Measurements from ENCODE around the gene TACO1.

- TF ChIP-seq RFX5 (IDR thresholded peaks at IDR 0.05; ENCODE audit: low read depth, low read length) (no peak), CTCF (conservative IDR thresholded peaks at IDR 0.05; ENCODE audit: low read depth, low read length) (no peak), CEBPB (IDR thresholded peaks at IDR 0.05; ENCODE audit: low read depth, low read length) (no peak), POLR2A (IDR thresholded peaks at IDR 0.05; ENCODE audit: low read depth, low read length) (no peak), SMC3 (IDR thresholded peaks at IDR 0.05; ENCODE audit: low read depth, low read length) (no peak), BHLHE40 (IDR thresholded peaks at IDR 0.05; ENCODE audit: low read depth, low read length) (no peak), CHD1 (IDR thresholded peaks at IDR 0.05; ENCODE audit: low read depth, low read length) (no peak), FOS (IDR thresholded peaks at IDR 0.05; ENCODE audit: low read depth, low read length) (no peak)
Measured at GRCh38 chr17:63634816-63635215, 34.1 kb downstream of the TACO1 start.
